C4-2B (cell line): ENCODE results near the gene UTP14C.

Experiments used
- ZFX ChIP-seq: fragments of 450-650 bp; IDR thresholded peaks from 2 replicates; pipeline ENCODE4 v1.6.1; 2017
- TF ChIP-seq, protein P1 (sequence below): fragments of 450-650 bp; conservative IDR thresholded peaks from 2 replicates; pipeline ENCODE4 v1.5.1; 2017; ENCODE audit warnings: mild to moderate bottlenecking

DNA sequence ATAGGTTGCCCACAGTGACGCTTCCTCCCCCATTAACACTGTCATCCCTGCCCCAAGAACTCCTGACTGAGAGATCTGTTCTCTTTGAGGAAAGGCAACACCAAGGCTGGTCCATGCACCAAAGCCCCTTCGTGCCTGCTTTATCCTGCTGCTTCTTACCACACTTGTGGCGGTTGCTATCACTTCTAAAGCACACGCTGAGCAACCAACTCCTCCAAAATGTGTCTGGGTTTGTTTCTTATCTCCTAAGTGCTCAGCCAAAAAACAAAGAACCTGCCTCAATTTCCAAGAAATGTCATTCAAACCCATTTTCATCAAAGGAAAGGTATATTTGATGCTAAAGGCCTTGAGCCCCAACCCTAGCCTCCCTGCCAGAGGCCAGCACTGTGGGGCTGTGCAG, 27.9 kb upstream of the UTP14C start:
- TF ChIP-seq ZFX: no peak
- TF ChIP-seq, protein P1, sequence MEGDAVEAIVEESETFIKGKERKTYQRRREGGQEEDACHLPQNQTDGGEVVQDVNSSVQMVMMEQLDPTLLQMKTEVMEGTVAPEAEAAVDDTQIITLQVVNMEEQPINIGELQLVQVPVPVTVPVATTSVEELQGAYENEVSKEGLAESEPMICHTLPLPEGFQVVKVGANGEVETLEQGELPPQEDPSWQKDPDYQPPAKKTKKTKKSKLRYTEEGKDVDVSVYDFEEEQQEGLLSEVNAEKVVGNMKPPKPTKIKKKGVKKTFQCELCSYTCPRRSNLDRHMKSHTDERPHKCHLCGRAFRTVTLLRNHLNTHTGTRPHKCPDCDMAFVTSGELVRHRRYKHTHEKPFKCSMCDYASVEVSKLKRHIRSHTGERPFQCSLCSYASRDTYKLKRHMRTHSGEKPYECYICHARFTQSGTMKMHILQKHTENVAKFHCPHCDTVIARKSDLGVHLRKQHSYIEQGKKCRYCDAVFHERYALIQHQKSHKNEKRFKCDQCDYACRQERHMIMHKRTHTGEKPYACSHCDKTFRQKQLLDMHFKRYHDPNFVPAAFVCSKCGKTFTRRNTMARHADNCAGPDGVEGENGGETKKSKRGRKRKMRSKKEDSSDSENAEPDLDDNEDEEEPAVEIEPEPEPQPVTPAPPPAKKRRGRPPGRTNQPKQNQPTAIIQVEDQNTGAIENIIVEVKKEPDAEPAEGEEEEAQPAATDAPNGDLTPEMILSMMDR: no peak
